Esophagus muscularis mucosa (tissue), 4 donors: Measurements from ENCODE around the gene SLC39A11. TPM values are rescaled to one million over a fixed set of nuclear protein-coding genes. Genes with fewer than 3 reads are reported as not detected.

ENCODE experiments used
- DNase-seq: peaks from one replicate; pipeline ENCODE4 v3.0.0-alpha.2; 2017; ENCODE audit errors: extremely low spot score
- H3K27ac ChIP-seq, 4 donors: fragments of 200-600 bp; sonication (generic); replicated peaks in 1 of 4; 1 replicate in 3 of 4; 2 replicates in 1 of 4; pipeline ENCODE4 v1.5.1; 2016 to 2019; ENCODE audit warnings: mild to moderate bottlenecking in 1 of 4
- H3K27me3 ChIP-seq, 4 donors: fragments of 200-600 bp; sonication (generic); one replicate each; pipeline versions ENCODE4 v1.5.1 to v1.6.0; 2016 to 2019
- H3K36me3 ChIP-seq, 4 donors: fragments of 200-600 bp; sonication (generic); one replicate each; pipeline ENCODE4 v1.5.1; 2016 to 2019
- H3K4me1 ChIP-seq, 4 donors: fragments of 200-600 bp; sonication (generic); one replicate each; pipeline ENCODE4 v1.5.1; 2016 to 2019
- H3K4me3 ChIP-seq, 4 donors: fragments of 200-600 bp; sonication (generic); 1 replicate in 2 of 4; 2 replicates in 2 of 4; pipeline ENCODE4 v1.5.1; 2016 to 2019; ENCODE audit warnings: mild to moderate bottlenecking in 4 of 4, moderate library complexity in 1 of 4
- H3K9me3 ChIP-seq, 4 donors: fragments of 200-600 bp; sonication (generic); 1 replicate in 3 of 4; 2 replicates in 1 of 4; pipeline ENCODE4 v1.5.1; 2016 to 2019
- CTCF ChIP-seq, 3 experiments: fragments of 200-600 bp in 2 of 3; fragments of 450-650 bp in 1 of 3; sonication (generic) in 2 of 3; IDR thresholded peaks; one replicate each; pipeline ENCODE4 v1.5.1; 2017 to 2019; ENCODE audit warnings: antibody characterized with exemption in 3 of 3, mild to moderate bottlenecking in 2 of 3, moderate library complexity in 1 of 3
- EP300 ChIP-seq: sonication (generic); formaldehyde crosslinking; IDR thresholded peaks from one replicate; pipeline ENCODE4 v1.6.1; 2017; ENCODE audit warnings: antibody characterized with exemption
- POLR2A ChIP-seq: fragments of 450-650 bp; IDR thresholded peaks from one replicate; pipeline ENCODE4 v1.6.1; 2017; ENCODE audit warnings: antibody characterized with exemption, moderate library complexity, mild to moderate bottlenecking, low read depth
- POLR2AphosphoS5 ChIP-seq, 2 donors: sonication (generic); formaldehyde crosslinking; IDR thresholded peaks; one replicate each; pipeline ENCODE4 v1.6.1; 2017; ENCODE audit warnings: antibody characterized with exemption in 2 of 2
- whole genome bisulfite sequencing: methylation state at CpG from one replicate; pipeline ENCODE4 v1.1.5; 2018; 5-methylcytosine and 5-hydroxymethylcytosine counted together
- intact Hi-C: fragments of 100-400 bp; cut with DNase I; formaldehyde crosslinking; loops from one replicate; pipeline ENCODE4 v1.15.1; 2023
- total RNA-seq, 4 donors: library from RNA; depleted of rRNA; stranded (reverse); fragments of >200 nt; gene quantifications; one replicate each; pipeline versions ENCODE4 v1.1.0 to v1.2.1, GENCODE V29; 2016

SLC39A11 gene
- total RNA-seq, 4 donors from 2014 or later: 7.5 to 20.2 (median 18.4) TPM

- Histone ChIP-seq H3K27me3 (no peaks in the 10 kb centered on the region), H3K4me1 (no peaks in the 10 kb centered on the region), H3K9me3 (peaks cover 0 to 10% (median 9%) of the 10 kb centered on the region in 4 donors), H3K27ac (no peak overlapping the region), H3K4me3 (no peak overlapping the region), H3K36me3 (no peaks in the 10 kb centered on the region)
- TF ChIP-seq POLR2AphosphoS5 (IDR thresholded peaks at IDR 0.05) (no peak), POLR2A (no peak), CTCF (IDR thresholded peaks at IDR 0.05) (no peak), EP300 (no peak)
- WGBS: 86% methylated on average over 14 of the region's 14 CpGs
- DNase-seq: no peak
- intact Hi-C loops: no loop called here
Measured at GRCh38 chr17:73013816-73014663, 78.4 kb downstream of the SLC39A11 start.

- Histone ChIP-seq H3K9me3 (peaks cover 0 to 7% (median 1%) of the 10 kb centered on the region in 4 donors), H3K27me3 (no peaks in the 10 kb centered on the region), H3K4me1 (no peaks in the 10 kb centered on the region), H3K36me3 (no peaks in the 10 kb centered on the region), H3K27ac (no peak overlapping the region), H3K4me3 (no peak overlapping the region)
- WGBS: 93% methylated on average over 8 of the region's 8 CpGs
- intact Hi-C loops: no loop called here
- no peak for TF ChIP-seq POLR2AphosphoS5 (IDR thresholded peaks at IDR 0.05)
- TF ChIP-seq POLR2A: no peak
- no peak for TF ChIP-seq EP300
- TF ChIP-seq CTCF (IDR thresholded peaks at IDR 0.05): no peak
- DNase-seq: no peak
Measured at GRCh38 chr17:73013301-73013700, 79.2 kb downstream of the SLC39A11 start.

GRCh38 chr17:73011016-73011486, 81.4 kb downstream of the SLC39A11 start:
- H3K9me3 ChIP-seq: no peaks in the 10 kb centered on the region
- intact Hi-C loops: no loop called here
- no peak for TF ChIP-seq POLR2A
- no peak for TF ChIP-seq CTCF (IDR thresholded peaks at IDR 0.05)
- no peak for TF ChIP-seq POLR2AphosphoS5 (IDR thresholded peaks at IDR 0.05)
- no peak for TF ChIP-seq EP300
- H3K27me3 ChIP-seq: no peaks in the 10 kb centered on the region
- DNase-seq: no peak
- H3K4me3 ChIP-seq: peak overlapping the region in 1 of 4 donors; percentile 27
- 78% methylated on average over 8 of the region's 8 CpGs for WGBS
- H3K36me3 ChIP-seq: no peaks in the 10 kb centered on the region
- no peaks in the 10 kb centered on the region for H3K4me1 ChIP-seq
- no peak overlapping the region for H3K27ac ChIP-seq

DNA sequence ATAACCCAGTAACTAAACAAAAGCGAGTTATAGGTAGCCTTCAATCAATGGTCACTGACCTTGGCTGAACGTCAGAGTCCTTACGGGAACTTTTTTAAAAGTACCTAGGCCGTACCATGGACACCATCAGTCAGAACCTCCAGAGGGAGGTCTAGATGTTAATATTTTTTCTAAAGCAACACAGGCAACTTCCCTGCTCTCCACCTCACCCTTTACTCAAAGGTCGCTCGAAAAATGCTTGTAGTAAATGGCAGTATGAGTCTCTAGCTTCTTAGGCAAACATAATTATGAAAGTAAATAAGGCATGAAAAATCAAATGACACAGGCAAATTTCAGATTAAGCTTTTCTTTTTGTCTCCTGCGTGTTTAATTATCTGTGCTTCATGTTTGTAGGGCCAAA, 82.1 kb downstream of the SLC39A11 start:
- no peak overlapping the region for H3K4me3 ChIP-seq
- intact Hi-C loops: no loop called here

More for the DNA sequence above, 82.1 kb downstream of the SLC39A11 start:
- Histone ChIP-seq H3K27me3 (no peaks in the 10 kb centered on the region), H3K9me3 (no peaks in the 10 kb centered on the region), H3K36me3 (no peaks in the 10 kb centered on the region), H3K4me1 (no peaks in the 10 kb centered on the region), H3K27ac (no peak overlapping the region)
- WGBS: 94% methylated on average over 7 of the region's 7 CpGs
- no peak for DNase-seq
- TF ChIP-seq CTCF (IDR thresholded peaks at IDR 0.05) (no peak), POLR2A (no peak), POLR2AphosphoS5 (IDR thresholded peaks at IDR 0.05) (no peak), EP300 (no peak)
